HG03196 (cell line): Measurements from ENCODE around the gene GNL3.

Experiments used
- ATAC-seq: cut with Tn5 transposase; IDR thresholded peaks from one replicate; pipeline ENCODE4 v1.9.1; 2021; ENCODE audit not compliant: unreplicated experiment

GNL3 gene

GRCh38 chr3:52688266-52688665 lies 2.4 kb downstream of the GNL3 start:
- no peak for ATAC-seq

DNA sequence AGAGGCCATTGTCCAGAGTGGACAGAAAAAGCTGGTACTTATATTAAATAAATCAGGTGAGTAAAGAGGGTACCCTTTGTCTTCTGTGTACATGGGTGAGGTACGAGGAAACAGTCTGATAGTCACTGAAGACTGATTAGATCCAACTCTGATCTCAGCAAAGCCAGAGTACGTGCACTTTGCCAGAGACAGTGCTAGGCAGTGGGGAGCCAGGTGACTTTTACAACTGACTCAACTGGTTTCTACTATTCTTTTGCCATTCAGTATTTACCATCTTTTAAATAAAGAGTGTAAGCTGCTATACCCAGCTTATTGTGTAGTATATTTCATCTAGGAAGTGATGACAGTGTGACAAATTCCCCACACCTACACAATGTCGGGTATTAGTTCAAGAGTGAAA lies 3.3 kb downstream of the GNL3 start:
- ATAC-seq = no peak

GRCh38 chr3:52690560-52690959 lies 4.7 kb downstream of the GNL3 start:
- ATAC-seq = no peak

DNA sequence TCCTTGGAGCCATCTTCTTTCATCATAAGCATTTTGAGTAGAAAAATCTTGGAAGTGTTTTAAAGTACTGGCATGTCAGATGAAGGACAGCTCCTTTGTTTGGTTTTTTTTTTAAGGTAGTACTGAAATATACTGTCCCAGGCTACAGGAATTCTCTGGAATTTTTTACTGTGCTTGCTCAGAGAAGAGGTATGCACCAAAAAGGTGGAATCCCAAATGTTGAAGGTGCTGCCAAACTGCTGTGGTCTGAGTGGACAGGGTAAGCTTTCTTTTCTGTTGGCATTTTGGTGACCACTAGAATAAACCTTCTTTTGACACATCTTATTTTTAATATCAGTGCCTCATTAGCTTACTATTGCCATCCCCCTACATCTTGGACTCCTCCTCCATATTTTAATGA lies 7.2 kb downstream of the GNL3 start:
- no peak for ATAC-seq

DNA sequence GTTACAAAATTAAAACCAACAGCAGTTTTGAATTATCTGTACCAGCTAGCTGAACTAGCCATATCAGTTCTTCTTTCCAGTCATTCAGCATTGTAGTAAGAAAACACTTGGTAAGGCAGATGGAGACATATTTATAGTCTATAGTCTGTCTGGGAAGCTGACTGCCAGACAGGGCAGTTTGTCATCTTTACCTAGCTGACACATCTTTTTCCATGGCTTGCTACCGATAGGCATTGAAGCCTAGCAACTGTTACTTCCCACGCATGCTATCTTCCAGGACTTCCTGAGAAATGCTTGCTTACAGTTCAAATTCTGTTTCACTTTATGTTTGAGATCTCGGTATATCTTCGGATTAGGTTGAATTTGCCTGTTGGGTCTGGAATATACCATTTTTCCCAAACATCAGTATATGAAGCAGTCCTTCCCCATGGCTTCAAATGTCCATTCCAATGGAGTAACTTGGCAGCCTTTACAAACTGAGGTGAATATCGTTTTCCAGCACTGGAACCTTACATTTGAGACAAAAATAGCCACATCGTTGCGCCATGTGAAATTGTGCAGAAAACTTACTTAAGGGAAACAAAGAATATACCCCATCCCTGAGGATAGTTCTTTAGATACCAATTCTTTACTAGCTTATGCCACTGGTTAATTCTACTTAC lies 8.8 kb downstream of the GNL3 start:
- no peak for ATAC-seq

GRCh38 chr3:52695798-52696671 lies 10.2 kb downstream of the GNL3 start:
- no peak for ATAC-seq

DNA sequence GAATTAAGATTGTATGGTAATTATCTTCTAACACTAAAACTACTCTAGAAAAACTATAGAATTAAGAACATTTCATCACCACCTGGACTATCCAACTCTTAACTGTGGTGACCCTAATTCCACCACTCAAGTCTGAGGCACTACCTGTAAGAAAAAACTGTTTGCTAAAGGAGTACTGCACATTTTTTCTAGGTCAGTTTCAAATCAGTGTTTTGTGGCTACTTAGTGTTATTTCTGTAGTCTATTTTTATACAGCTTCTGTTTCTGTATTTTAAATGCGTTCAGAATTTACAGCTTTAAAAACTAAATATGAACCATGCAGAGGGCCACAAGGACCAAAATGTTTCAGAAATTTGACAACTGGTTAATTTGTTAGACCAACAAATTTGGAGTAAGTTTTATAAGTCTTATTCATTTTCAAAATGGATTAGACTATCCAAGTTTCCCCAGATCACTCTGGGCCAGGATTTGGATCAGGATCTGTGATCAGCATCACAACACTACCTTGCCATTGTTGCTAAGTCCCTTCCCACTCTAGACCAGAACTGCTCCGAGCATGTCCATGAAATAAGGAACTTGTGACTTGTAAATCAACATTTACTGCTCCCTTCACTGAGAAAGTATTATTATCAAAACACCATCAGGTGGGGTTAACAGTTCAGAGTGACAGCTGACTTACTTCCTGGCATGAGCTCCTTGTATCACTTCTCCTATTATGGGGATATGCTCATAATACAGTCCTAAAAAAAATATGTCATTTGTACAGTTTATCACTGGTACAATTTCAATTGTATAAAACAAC lies 11.2 kb downstream of the GNL3 start:
- no peak for ATAC-seq

DNA sequence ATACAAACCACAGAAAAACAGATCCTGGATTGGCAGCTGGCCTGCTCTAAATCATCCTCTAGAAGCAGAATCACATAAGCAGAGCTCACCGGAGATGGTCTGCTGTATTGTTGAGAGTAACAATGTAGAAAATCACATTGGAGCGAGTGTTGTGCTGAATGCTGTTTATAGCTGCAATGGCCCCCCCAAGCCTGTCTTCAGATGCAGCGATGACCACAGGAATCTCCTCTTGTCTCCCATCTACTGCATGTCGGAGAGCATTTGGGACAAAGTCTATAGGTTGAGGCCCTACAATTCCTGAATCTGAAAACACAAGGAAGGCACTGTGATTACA lies 11.8 kb downstream of the GNL3 start:
- no peak for ATAC-seq

- ATAC-seq = no peak
These were observed 17.5 kb downstream of the GNL3 start for GRCh38 chr3:52703341-52703740.

DNA sequence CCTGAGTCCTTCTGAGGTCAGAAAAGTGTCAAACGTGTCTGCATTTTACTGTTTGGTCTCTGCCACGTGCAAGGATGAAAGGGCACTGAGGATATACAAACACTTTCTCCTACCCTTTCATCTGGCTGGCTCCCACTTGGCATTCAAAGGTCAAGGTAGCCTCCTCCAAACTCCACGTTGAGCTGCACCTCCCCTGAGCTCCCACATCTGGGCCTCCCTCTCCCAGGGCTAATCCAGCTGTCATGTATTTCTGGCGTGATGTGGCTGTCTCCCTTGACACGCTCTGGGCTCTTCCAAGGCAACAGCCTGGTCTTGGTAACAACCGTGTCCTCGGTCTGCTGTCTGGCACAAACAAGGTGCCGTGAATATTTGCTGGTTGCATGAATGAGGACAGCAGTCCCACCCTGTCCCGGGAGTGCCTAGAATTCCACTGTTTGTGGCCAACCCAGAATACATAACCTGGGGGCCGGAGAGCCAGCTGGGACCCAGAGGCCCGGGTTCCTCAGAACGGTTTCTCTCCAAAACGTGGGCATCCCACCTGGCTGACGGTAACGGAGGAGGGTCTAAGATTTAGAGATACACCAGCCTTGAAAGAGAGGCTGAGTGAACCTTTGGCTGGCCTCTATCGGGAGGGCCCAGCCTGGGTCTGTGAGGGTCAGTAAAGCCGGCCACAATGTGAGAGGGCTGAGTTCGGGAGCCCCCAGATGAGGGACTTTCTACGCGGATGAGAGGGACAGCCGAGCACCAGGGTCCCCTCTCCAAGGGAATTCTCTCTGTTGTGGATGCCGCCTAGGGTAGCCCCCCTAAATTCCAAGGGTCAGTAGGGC lies 19.0 kb downstream of the GNL3 start:
- no peak for ATAC-seq

GRCh38 chr3:52705438-52705687 lies 19.5 kb downstream of the GNL3 start:
- ATAC-seq = no peak

- peak; percentile 76 for ATAC-seq
These were observed 20.2 kb downstream of the GNL3 start, which contains the start of the genes GLT8D1 and SPCS1 for GRCh38 chr3:52705688-52706686. Gene GLT8D1 (minus strand): TSS chr3:52705791. CDS start chr3:52700460, 5,331 bp downstream. Gene SPCS1 (plus strand): TSS chr3:52706106. CDS start chr3:52706247, 141 bp downstream.

- ATAC-seq = no peak
These were observed 21.8 kb downstream of the GNL3 start for GRCh38 chr3:52707585-52707984.

- ATAC-seq = no peak
These were observed 24.7 kb downstream of the GNL3 start for GRCh38 chr3:52710512-52710911.

DNA sequence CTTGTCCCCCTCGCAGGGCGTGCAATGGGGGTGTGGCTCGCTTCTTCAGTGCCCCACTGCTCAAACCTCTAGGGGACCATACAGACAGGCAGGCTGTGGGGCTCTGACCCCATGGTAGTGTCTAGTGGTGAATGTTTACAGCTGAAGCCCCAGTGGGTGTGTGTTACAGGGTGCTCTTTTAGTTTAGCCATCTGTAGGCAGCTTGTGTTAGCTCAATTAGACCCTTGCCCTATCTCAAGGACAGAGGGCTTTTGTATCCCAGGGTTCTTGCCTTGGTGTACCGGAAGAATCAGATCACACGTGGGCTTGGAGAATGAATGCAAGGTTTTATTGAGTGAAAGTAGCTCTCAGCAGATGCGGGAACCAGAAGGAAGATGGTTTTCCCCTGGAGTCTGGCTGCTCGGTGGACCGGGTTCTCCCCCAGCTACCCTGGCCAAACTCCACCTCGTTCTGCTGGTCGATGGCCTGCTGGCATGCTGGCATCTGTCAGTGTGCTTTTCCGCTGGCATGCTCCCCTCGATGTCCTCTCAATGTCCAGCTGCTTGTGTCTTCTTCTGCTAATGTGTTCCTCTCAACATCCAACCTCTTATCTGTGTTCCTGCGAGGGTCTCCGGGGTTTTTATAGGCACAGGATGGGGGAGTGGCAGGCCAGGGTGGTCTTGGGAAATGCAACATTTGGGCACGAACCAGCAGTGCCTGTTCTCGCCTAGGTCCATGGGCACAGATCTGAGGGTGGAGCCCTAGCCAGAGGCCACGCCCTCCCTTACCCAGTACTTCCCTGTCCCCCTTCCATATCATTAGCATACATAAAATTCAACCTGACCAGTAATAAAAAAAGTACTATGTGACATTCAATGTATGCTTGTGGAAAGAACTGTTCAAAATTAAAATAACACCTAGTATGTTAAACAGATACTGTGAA lies 26.7 kb downstream of the GNL3 start:
- no peak for ATAC-seq

GRCh38 chr3:52714335-52715302 lies 28.8 kb downstream of the GNL3 start:
- no peak for ATAC-seq

DNA sequence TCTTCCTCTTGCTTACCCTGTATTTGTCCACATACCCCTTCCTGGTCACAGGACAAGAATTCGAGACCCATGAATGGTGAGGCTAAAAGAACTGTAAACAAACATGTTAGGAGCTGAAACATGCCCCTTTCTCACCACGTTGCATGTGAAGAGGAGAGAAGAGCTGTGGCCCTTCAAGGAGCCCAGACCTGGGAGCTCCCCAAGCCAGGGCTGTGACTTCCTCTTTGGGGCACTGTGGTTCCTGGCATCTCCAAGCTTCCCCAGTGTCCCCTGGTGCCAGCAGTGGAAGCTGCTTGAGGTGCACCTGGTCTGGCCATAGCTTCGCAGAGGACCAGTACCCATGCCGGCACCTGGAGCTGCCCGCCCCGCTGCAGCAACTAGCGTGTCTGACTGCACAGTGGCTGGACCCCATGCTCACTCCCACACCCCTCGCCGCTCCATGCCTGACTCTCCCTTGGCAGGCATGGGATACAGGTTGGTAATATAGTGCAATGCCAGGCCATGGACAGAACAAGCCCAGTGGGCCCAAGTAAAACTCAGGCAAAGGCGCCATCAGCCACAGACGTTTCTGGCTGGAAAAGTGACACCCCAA lies 30.0 kb downstream of the GNL3 start:
- ATAC-seq = no peak
